ENCODE measurements around the gene PLPP4. TPM values are rescaled to one million over a fixed set of nuclear protein-coding genes. Genes with fewer than 3 reads are reported as not detected.

Gene PLPP4
- total RNA-seq, result 0.46 and 2.1 TPM in 2 replicates

DNA sequence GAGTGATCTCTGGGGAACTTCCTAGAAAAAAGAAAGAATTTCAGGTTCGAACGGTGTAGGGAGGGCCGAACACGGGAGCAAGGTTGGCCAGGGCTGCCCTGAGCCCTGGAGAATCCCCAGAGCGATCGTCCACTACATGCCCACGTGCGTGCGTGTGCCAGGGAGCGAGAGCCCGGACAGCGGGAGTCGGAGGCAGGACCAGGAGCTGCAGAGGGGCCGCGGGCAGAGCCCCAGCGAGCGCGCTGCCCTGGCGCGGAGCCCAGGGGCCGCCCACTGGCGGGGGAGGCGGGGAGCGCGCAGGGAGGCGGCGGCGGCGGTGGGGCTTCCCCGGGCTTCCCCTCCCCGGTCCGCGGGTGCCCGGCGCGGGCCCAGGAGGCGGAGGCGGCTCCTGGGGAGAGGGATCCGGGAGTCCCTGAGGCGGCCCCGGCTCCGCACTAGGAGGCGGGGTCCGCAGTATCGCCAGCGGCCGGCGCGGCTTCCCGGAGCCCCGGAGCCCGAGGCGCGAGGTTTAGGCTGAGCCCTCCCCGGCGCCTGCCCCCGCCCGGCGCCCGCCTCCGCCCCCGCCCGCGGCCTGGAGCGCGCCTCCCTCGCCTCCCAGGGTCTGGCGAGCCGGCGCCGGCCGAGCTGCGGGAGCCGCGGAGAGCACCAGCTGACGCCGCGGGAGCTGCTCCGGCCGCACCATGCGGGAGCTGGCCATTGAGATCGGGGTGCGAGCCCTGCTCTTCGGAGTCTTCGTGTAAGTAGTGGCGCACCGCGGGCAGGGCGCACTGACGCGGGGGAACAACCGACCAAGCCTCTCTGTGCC lies at the start of gene PLPP4:
Gene PLPP4, plus strand, starts transcription at position 602 of the 805 bp plus-strand sequence. Its CDS starts 79 bp downstream, at position 681.

Measured in smooth muscle cell of bladder (primary cell).